HG02852 (cell line): ENCODE data around the gene NCR3LG1.

Experiments used
- ATAC-seq: cut with Tn5 transposase; IDR thresholded peaks from one replicate; pipeline ENCODE4 v1.9.1; 2021; ENCODE audit warnings: mild to moderate bottlenecking, moderate library complexity; ENCODE audit not compliant: unreplicated experiment

NCR3LG1 gene

GRCh38 chr11:17351510-17352176, at the start of gene NCR3LG1:
Gene NCR3LG1, plus strand, starts transcription at chr11:17351800. Its CDS starts 170 bp downstream, at chr11:17351970.
- peak; percentile 34 for ATAC-seq

- no peak for ATAC-seq
Measured at GRCh38 chr11:17313349-17314231, 38.0 kb upstream of the NCR3LG1 start.

GRCh38 chr11:17314232-17314547, 37.4 kb upstream of the NCR3LG1 start:
- no peak for ATAC-seq

GRCh38 chr11:17314904-17315426, 36.6 kb upstream of the NCR3LG1 start:
- no peak for ATAC-seq

GRCh38 chr11:17328871-17329494, 22.6 kb upstream of the NCR3LG1 start:
- ATAC-seq, result no peak

GRCh38 chr11:17331669-17332068, 19.9 kb upstream of the NCR3LG1 start:
- ATAC-seq, result no peak

- no peak for ATAC-seq
Measured at GRCh38 chr11:17333799-17334586, 17.6 kb upstream of the NCR3LG1 start.

GRCh38 chr11:17343257-17343656, 8.3 kb upstream of the NCR3LG1 start:
- ATAC-seq, result no peak

GRCh38 chr11:17343907-17344306, 7.7 kb upstream of the NCR3LG1 start:
- no peak for ATAC-seq

- ATAC-seq, result no peak
Measured at GRCh38 chr11:17347676-17348075, 3.9 kb upstream of the NCR3LG1 start.

GRCh38 chr11:17350455-17351171, 987 bp upstream of the NCR3LG1 start:
- no peak for ATAC-seq

GRCh38 chr11:17351172-17351509, 459 bp upstream of the NCR3LG1 start:
- no peak for ATAC-seq

- ATAC-seq, result peak; percentile 44
Measured at GRCh38 chr11:17352950-17353820, 1.6 kb downstream of the NCR3LG1 start.

GRCh38 chr11:17353821-17354600, 2.4 kb downstream of the NCR3LG1 start:
- ATAC-seq, result no peak

GRCh38 chr11:17354601-17354991, 3.0 kb downstream of the NCR3LG1 start:
- ATAC-seq, result no peak

- no peak for ATAC-seq
Measured at GRCh38 chr11:17366495-17366894, 14.9 kb downstream of the NCR3LG1 start.

- no peak for ATAC-seq
Measured at GRCh38 chr11:17368551-17368950, 17.0 kb downstream of the NCR3LG1 start.

GRCh38 chr11:17369094-17369493, 17.5 kb downstream of the NCR3LG1 start:
- peak; percentile 62 for ATAC-seq
